22Rv1 (cell line): ENCODE results near the gene ATOH8.

ENCODE experiments used
- H3K27ac ChIP-seq: fragments of 450-650 bp; 2 replicates; pipeline ENCODE4 v1.5.1; 2017
- ZFX ChIP-seq: fragments of 450-650 bp; IDR thresholded peaks from 2 replicates; pipeline ENCODE4 v1.6.1; 2017; ENCODE audit warnings: antibody characterized with exemption, borderline replicate concordance
- TF ChIP-seq, protein P1 (sequence below): fragments of 450-650 bp; IDR thresholded peaks from 2 replicates; pipeline ENCODE4 v1.5.1; 2017; ENCODE audit warnings: mild to moderate bottlenecking

The ATOH8 gene

DNA sequence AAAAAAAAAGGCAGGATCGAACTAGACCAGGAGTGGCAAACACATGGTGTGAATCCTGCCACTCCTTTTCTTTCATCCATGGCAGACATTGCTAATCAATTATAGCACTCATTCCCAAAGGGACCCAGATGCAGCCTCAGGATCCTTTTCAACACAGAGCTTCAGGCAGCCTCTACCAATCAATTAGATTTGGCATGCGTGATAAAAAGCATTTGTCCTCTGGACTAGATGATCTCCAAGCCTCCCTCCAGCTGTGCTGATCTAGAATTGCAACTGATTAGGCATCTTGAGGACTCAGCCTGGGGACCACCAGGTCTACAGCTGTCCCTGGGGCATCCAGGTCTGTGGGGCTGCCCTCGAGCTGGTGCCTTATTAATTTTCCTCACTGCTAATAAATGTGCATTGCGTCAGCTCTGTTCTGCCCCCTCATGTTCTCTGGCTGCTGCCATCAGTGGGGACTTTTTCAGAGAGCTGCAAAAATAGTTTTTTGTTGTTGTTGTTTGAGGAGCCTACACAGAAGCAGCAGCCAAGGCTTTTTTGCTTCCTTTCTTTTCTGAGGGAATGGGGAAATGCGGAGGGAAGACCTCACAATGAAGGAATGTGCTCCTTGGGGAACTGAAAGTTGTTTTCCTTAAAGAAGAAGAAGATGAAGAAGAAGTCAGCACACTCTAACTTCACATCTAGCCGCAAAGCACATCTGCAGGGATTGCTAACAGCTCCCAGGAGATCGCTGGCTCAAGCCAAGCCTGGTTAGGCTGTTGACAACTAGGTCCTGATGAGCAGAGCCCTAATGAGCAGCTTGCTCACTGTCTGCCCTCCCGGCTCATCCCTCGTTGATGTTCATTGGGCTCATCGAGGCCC lies 8.8 kb upstream of the ATOH8 start:
- no peak overlapping the region for H3K27ac ChIP-seq
- TF ChIP-seq, protein P1, sequence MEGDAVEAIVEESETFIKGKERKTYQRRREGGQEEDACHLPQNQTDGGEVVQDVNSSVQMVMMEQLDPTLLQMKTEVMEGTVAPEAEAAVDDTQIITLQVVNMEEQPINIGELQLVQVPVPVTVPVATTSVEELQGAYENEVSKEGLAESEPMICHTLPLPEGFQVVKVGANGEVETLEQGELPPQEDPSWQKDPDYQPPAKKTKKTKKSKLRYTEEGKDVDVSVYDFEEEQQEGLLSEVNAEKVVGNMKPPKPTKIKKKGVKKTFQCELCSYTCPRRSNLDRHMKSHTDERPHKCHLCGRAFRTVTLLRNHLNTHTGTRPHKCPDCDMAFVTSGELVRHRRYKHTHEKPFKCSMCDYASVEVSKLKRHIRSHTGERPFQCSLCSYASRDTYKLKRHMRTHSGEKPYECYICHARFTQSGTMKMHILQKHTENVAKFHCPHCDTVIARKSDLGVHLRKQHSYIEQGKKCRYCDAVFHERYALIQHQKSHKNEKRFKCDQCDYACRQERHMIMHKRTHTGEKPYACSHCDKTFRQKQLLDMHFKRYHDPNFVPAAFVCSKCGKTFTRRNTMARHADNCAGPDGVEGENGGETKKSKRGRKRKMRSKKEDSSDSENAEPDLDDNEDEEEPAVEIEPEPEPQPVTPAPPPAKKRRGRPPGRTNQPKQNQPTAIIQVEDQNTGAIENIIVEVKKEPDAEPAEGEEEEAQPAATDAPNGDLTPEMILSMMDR, result no peak
- no peak for TF ChIP-seq ZFX

DNA sequence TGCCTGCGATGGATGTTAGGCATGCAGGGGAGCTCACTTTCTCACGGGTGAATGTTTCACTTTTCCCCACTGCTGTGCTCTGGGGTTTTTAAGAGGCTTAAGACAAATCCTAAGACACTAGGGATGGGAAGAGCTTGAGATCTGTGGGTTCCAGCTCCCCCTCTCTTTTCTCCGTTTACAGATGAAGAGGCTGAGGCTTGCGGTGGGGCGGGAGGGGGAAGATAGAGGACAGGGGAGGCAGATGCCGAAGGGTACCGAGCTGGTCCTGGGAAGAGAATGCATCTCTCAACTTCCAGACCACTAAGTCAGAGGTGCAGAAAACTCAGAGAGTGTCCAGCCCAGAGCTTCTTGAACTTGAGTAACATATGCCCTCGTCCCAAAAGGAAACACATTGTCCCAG lies 8.2 kb upstream of the ATOH8 start:
- H3K27ac ChIP-seq, result no peak overlapping the region
- TF ChIP-seq ZFX, result no peak
- TF ChIP-seq, protein P1, result no peak

DNA sequence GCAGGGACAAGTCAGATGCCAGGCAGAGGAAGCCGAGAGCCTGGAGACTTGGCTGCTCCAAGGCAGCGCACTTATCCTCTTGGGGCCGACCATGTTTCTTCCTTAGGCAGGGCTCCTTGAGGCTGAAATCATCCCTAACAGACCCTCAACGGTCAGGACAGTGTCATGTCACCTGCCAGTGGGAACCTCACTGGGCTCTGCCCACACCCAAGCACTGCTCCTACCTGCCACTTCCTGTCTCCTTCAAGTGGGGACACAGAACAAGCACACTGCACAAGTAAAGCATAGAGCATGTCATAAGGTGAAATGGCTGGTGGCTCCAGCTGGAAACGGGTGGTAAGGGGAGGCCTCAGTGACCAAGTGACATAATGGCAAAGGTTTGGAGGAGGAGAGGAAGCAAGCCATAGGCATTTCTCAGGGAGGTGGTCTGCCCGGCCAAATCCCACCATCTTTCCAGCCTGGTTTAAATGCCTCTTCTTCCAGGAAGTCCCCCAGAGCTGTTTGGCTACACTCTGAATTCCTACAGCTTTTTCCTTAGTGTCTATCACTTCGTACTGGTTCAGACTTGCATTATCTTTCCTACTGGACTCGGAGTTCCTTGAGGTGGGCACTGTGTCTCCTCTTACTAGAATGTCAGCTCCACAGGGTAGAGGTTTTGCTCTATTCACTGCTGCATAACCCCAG lies 7.3 kb upstream of the ATOH8 start:
- TF ChIP-seq ZFX, result no peak
- TF ChIP-seq, protein P1, result no peak
- H3K27ac ChIP-seq, result no peak overlapping the region

DNA sequence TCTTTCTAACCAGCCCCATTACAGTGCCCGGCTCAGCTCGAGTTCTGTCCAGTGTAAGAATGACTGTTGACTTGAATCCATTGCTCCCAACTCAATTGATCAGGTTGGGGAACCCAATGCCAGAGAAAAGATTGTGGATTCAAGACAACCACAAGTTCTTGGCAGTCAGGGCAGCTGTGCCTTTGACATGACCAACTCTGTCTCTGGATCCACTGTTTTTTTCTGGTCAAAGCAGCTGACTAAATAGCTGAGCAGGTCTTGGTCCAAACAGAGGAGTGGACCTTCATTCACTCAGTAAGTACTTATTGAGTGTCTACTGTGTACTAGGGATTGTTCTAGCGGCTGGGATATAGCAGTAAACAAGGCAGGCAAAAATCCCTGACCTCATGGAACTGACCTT lies 6.3 kb upstream of the ATOH8 start:
- TF ChIP-seq ZFX, result no peak
- TF ChIP-seq, protein P1, result no peak
- H3K27ac ChIP-seq, result no peak overlapping the region

DNA sequence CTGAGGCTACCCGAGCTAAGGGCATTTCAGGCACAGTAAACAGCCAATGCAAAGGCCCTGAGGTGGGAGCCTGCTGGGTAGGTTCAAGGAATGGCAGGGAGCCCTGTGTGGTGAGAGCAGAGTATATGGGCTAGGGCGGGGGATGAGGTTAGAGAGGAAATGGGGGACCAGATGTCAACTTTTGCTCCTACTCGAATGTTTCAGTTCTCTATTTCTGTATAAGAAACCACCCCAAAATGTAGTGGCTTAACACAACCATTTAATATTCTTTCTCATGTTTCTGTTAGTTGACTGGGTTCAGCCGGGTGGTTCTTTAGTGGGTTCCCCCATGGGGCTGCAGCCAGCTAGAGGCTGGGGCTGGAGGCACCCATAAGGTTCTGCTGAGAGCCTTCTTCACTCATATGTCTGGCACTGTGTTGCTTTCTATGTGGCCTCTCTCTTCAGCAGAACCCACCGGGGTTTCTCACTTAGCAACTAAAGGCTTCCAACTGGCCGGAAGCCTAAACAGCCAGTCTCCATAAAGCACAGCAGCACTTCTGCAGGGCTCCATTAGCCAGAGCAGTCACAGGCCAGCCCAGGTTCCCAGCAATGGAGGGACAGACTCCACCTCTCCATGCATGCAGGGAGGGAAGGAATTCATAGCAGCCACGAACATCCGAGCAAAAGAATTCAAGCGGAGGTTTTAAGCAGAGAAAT lies 5.6 kb upstream of the ATOH8 start:
- H3K27ac ChIP-seq, result no peak overlapping the region

DNA sequence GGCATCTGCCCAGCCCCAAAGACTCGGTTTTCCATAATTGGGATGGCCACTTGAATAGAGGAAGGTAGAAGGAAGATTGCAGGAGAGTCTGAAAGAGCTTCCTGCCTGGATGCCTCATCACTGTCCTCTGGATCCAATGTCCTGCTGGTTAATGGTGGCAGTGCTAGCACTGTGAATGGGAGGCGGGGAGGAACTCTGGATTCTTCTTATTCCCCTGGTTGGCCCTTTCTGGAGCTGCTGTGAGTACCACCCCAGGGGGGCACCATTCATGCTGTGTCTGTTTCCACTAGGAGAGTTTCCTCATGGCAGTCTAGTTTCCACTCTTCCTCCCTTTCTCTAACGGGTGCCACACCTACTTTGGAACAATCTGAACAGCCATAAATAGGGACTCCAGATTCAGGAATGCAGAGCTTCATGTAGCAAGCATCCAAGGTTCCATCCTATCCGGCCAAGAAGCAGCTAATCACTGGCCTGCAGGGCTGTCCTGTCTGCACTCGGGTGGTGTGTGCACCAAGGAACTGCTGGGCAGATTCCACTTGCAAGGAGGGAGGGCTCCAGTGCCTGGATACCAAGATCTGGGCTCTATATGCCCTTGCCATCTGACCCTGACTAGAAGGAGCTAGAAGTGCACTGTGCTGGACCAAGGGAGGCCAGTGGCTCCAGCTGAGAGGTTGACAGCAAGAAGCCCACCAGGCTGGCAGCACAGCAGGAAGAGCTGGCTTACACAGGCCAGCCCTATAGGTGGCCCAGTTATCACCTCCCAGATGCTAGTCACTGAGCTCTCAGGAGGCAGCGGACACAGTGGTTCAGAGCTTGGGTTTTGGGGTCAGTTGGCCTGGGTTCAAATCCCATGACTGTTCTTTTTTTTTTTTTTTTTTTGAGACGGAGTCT lies 4.6 kb upstream of the ATOH8 start:
- TF ChIP-seq ZFX, result no peak
- TF ChIP-seq, protein P1, result no peak
- H3K27ac ChIP-seq, result no peak overlapping the region

More for the DNA sequence above, 5.6 kb upstream of the ATOH8 start:
- no peak for TF ChIP-seq ZFX
- TF ChIP-seq, protein P1, result no peak
